Parathyroid adenoma (tissue), 2 donors: ENCODE results near the gene UTF1.

Source experiments
- H2AFZ ChIP-seq: fragments of 300-600 bp; sonication (generic); one replicate; pipeline ENCODE4 v1.7.0; 2017; ENCODE audit warnings: antibody characterized with exemption, mild to moderate bottlenecking
- H3K27ac ChIP-seq: fragments of 300-600 bp; sonication (generic); one replicate; pipeline ENCODE4 v1.7.0; 2017
- H3K27me3 ChIP-seq: fragments of 300-600 bp; sonication (generic); one replicate; pipeline ENCODE4 v1.7.0; 2017; ENCODE audit warnings: low read length; ENCODE audit not compliant: control insufficient read depth, insufficient read depth
- H3K36me3 ChIP-seq: fragments of 300-600 bp; sonication (generic); one replicate; pipeline ENCODE4 v1.7.0; 2017; ENCODE audit warnings: low read length; ENCODE audit not compliant: control insufficient read depth, insufficient read depth
- H3K4me1 ChIP-seq: fragments of 300-600 bp; sonication (generic); one replicate; pipeline ENCODE4 v1.7.0; 2017; ENCODE audit warnings: control low read depth
- H3K4me2 ChIP-seq: fragments of 300-600 bp; sonication (generic); one replicate; pipeline ENCODE4 v1.7.0; 2017; ENCODE audit warnings: low read length
- H3K4me3 ChIP-seq: fragments of 300-600 bp; sonication (generic); one replicate; pipeline ENCODE4 v1.7.0; 2017; ENCODE audit warnings: low read depth, low read length
- H3K79me2 ChIP-seq: fragments of 300-600 bp; sonication (generic); one replicate; pipeline ENCODE4 v1.7.0; 2017; ENCODE audit warnings: control low read depth
- H3K9ac ChIP-seq: fragments of 300-600 bp; sonication (generic); one replicate; pipeline ENCODE4 v1.7.0; 2017; ENCODE audit warnings: mild to moderate bottlenecking
- H3K9me3 ChIP-seq: fragments of 300-600 bp; sonication (generic); one replicate; pipeline ENCODE4 v1.7.0; 2017; ENCODE audit warnings: low read length; ENCODE audit not compliant: control insufficient read depth
- CTCF ChIP-seq: fragments of 300-600 bp; sonication (generic); IDR thresholded peaks from one replicate; pipeline ENCODE4 v1.7.0; 2017; ENCODE audit warnings: antibody characterized with exemption, mild to moderate bottlenecking
- donor health status: primary hyperparathyroidism.

The UTF1 gene

GRCh38 chr10:133213641-133214467, 16.2 kb upstream of the UTF1 start:
- Histone ChIP-seq H3K9ac (no peak overlapping the region), H3K4me2 (no peak overlapping the region), H3K4me1 (no peaks in the 10 kb centered on the region), H3K27me3 (no peaks in the 10 kb centered on the region), H3K9me3 (no peaks in the 10 kb centered on the region), H3K36me3 (no peaks in the 10 kb centered on the region), H3K4me3 (no peak overlapping the region), H3K79me2 (no peaks in the 10 kb centered on the region), H3K27ac (no peak overlapping the region), H2AFZ (no peak overlapping the region)
- TF ChIP-seq CTCF = no peak

DNA sequence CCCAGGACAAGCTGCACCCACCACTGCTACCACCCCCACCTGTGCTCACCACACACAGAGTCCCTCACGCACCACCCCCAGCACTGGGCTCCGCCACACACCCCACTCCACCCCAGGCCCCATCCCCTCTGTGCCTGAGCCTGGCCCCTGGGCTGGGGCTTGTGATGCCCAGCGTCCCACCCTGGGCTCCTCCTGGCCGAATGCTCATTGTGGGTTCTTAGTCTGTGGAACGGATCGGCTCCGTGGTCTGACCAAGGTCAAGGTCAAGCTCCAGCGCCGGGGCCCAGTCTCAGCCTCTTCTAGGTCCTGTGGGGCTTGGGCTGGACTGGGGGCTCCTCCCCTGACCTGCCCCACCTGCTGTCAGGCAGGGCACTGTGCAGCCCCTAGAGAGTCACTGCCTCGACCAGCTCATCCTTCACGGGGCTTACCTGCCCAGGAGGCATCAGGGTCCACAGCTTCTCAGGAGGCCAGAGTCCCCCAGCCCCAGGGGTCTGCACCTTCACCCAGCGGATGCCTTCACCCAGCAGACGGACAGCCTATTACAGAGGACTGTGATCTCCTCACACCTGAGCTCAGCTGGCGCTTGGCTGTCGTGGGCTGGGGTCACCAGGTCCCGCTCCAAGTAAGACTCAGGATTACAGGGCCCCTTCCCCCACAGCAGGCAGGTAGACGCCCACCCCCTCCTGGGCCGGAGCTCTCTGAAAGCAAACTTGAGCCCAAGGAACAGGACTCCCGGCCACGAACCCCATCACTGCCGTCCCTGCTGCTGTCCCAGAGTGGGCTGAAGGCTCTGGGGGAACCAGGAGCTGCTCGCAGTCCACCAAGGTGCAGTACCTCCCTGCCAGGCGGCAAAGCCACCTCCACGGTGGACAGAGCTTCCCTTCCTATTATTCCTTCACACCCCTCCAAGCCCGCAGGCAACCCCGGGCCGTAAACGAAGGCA, 15.3 kb upstream of the UTF1 start:
- no peaks in the 10 kb centered on the region for H3K27me3 ChIP-seq
- H3K4me1 ChIP-seq = no peaks in the 10 kb centered on the region
- no peak overlapping the region for H2AFZ ChIP-seq
- no peaks in the 10 kb centered on the region for H3K9me3 ChIP-seq
- H3K9ac ChIP-seq = no peak overlapping the region
- H3K27ac ChIP-seq = no peak overlapping the region
- no peaks in the 10 kb centered on the region for H3K36me3 ChIP-seq
- no peaks in the 10 kb centered on the region for H3K79me2 ChIP-seq
- H3K4me3 ChIP-seq = no peak overlapping the region
- no peak for TF ChIP-seq CTCF
- no peak overlapping the region for H3K4me2 ChIP-seq

GRCh38 chr10:133215586-133215985, 14.4 kb upstream of the UTF1 start:
- no peak overlapping the region for H3K4me3 ChIP-seq
- H3K9ac ChIP-seq = no peak overlapping the region
- no peaks in the 10 kb centered on the region for H3K27me3 ChIP-seq

DNA sequence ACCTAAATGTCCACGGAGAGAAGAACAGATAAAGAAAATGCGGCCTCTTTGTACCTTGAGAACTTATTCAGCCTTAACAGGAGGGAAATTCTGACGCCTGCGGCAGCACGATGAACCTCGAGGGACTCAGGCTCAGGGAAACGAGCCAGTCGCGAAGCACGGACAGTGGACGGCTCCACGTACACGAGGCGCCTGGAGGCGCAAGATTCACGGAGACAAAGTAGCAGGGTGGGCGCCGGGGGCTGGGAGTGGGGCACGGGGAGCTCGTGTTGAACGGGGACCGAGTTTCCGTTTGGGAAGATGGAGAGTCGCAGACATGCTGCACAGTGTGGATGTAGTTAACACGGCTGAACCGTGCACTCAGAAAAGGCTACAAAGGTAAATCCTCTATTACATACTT, 13.2 kb upstream of the UTF1 start:
- Histone ChIP-seq H3K36me3 (no peaks in the 10 kb centered on the region), H3K9me3 (no peaks in the 10 kb centered on the region), H3K27ac (no peak overlapping the region), H3K27me3 (no peaks in the 10 kb centered on the region), H2AFZ (no peak overlapping the region), H3K9ac (no peak overlapping the region), H3K79me2 (no peaks in the 10 kb centered on the region), H3K4me3 (no peak overlapping the region), H3K4me2 (no peak overlapping the region), H3K4me1 (no peaks in the 10 kb centered on the region)
- TF ChIP-seq CTCF = no peak

More at GRCh38 chr10:133215586-133215985, 14.4 kb upstream of the UTF1 start:
- no peaks in the 10 kb centered on the region for H3K9me3 ChIP-seq
- no peak for TF ChIP-seq CTCF
- no peak overlapping the region for H2AFZ ChIP-seq
- no peaks in the 10 kb centered on the region for H3K4me1 ChIP-seq
- H3K27ac ChIP-seq = no peak overlapping the region
- H3K4me2 ChIP-seq = no peak overlapping the region
- H3K36me3 ChIP-seq = no peaks in the 10 kb centered on the region
- H3K79me2 ChIP-seq = no peaks in the 10 kb centered on the region
